OCI-LY1 (cell line): ENCODE data around the gene ZCCHC9.
"Not testable (repeated sequence)": the region's sequence is repeated elsewhere in the genome, so short reads cannot be mapped to it uniquely, and the experiment has no call there.

ENCODE experiments used
- EZH2 ChIP-seq: fragments of 200-600 bp; sonication (generic), shearing (Covaris generic); IDR thresholded peaks from 2 replicates; pipeline ENCODE4 v1.8.0; 2017; ENCODE audit warnings: borderline replicate concordance, mixed run types, mild to moderate bottlenecking, antibody characterized with exemption, low read length, moderate library complexity, mixed read lengths
- TF ChIP-seq, protein P1 (sequence below): fragments of 200-600 bp; sonication (generic), shearing (Covaris generic); IDR thresholded peaks from 2 replicates; pipeline ENCODE4 v1.5.1; 2017; ENCODE audit warnings: mild to moderate bottlenecking, antibody characterized with exemption, low read length, moderate library complexity, mixed read lengths

DNA sequence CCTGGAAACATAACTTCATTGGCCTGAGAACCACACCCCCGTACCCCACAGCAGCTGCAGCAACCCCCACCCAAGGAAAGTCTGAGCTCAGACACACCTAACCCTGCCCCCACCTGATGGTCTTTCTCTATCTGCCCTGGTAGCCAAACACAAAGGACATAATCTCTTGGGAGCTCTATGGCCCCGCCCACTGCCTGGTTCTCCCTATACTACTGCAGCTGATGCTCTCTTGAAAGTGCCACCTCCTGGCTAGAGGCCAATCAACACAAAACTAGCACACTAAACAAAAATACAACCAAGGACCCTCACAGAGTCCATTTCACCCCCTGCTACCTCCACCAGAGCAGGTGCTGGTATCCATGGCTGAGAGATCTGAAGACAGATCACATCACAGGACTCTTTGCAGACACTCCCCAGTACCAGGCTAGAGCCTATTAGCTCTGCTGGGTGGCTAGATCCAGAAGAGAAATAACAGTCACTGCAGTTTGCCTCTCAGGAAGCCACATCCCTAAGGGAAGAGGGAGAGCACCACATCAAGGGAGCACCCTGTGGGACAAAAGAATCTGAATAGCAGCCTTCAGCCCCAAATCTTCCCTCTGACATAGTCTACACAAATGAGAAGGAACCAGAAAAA lies 30.9 kb upstream of the ZCCHC9 start:
- TF ChIP-seq, protein P1, sequence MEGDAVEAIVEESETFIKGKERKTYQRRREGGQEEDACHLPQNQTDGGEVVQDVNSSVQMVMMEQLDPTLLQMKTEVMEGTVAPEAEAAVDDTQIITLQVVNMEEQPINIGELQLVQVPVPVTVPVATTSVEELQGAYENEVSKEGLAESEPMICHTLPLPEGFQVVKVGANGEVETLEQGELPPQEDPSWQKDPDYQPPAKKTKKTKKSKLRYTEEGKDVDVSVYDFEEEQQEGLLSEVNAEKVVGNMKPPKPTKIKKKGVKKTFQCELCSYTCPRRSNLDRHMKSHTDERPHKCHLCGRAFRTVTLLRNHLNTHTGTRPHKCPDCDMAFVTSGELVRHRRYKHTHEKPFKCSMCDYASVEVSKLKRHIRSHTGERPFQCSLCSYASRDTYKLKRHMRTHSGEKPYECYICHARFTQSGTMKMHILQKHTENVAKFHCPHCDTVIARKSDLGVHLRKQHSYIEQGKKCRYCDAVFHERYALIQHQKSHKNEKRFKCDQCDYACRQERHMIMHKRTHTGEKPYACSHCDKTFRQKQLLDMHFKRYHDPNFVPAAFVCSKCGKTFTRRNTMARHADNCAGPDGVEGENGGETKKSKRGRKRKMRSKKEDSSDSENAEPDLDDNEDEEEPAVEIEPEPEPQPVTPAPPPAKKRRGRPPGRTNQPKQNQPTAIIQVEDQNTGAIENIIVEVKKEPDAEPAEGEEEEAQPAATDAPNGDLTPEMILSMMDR, result not testable (repeated sequence)
- TF ChIP-seq EZH2, result not testable (repeated sequence)
